NCI-H1092 treated with DMSO at 0.1 percent for 48 hours (cell line): ENCODE results near the gene KCNA2.

Experiments used
- DNase-seq: peaks from one replicate; lab custom pipeline; 2025; lab: John Stamatoyannopoulos, UW

Gene KCNA2

GRCh38 chr1:110566836-110567235 lies 39.3 kb downstream of the KCNA2 start:
- DNase-seq = no peak

GRCh38 chr1:110565565-110565964 lies 40.6 kb downstream of the KCNA2 start:
- DNase-seq = peak; percentile 10

- DNase-seq = no peak
Measured at GRCh38 chr1:110563089-110563488, 43.1 kb downstream of the KCNA2 start.

- no peak for DNase-seq
Measured at GRCh38 chr1:110561596-110561995, 44.6 kb downstream of the KCNA2 start.

GRCh38 chr1:110559157-110559556 lies 47.0 kb downstream of the KCNA2 start:
- DNase-seq = no peak

GRCh38 chr1:110557481-110557880 lies 48.7 kb downstream of the KCNA2 start:
- no peak for DNase-seq

- DNase-seq = no peak
Measured at GRCh38 chr1:110556471-110556807, 49.7 kb downstream of the KCNA2 start.

- DNase-seq = peak; percentile 58
Measured at GRCh38 chr1:110555807-110556470, 50.2 kb downstream of the KCNA2 start.

GRCh38 chr1:110554871-110555801 lies 51.0 kb downstream of the KCNA2 start:
- peak; percentile 53 for DNase-seq

GRCh38 chr1:110551278-110551809 lies 54.8 kb downstream of the KCNA2 start:
- DNase-seq = no peak

GRCh38 chr1:110549831-110550230 lies 56.3 kb downstream of the KCNA2 start:
- no peak for DNase-seq

- DNase-seq = peak; percentile 34
Measured at GRCh38 chr1:110548381-110548780, 57.8 kb downstream of the KCNA2 start.

GRCh38 chr1:110547017-110547416 lies 59.1 kb downstream of the KCNA2 start:
- no peak for DNase-seq

- DNase-seq = no peak
Measured at GRCh38 chr1:110545492-110545891, 60.7 kb downstream of the KCNA2 start.

- no peak for DNase-seq
Measured at GRCh38 chr1:110544753-110545152, 61.4 kb downstream of the KCNA2 start.
